ENCODE results near the gene PZP.

Gene PZP

GRCh38 chr12:9101018-9101687 lies 107.0 kb downstream of the PZP start:
- no peak for DNase-seq

- no peak for DNase-seq
Observed at GRCh38 chr12:9099552-9100190, 108.5 kb downstream of the PZP start.
